Testis (tissue), 2 donors: ENCODE results near the gene COMTD1.

Source experiments
- POLR2A ChIP-seq: fragments of 450-650 bp; IDR thresholded peaks from one replicate; pipeline ENCODE4 v1.6.1; 2017; ENCODE audit warnings: antibody characterized with exemption, mild to moderate bottlenecking, moderate library complexity
- TF ChIP-seq, protein P1 (sequence below), 3 experiments: fragments of 450-650 bp in 2 of 3; fragments of 200-600 bp in 1 of 3; sonication (generic) in 1 of 3; IDR thresholded peaks; one replicate each; pipeline ENCODE4 v1.5.1; 2016 to 2019; ENCODE audit warnings: antibody characterized with exemption in 3 of 3, mild to moderate bottlenecking in 2 of 3, moderate library complexity in 1 of 3

DNA sequence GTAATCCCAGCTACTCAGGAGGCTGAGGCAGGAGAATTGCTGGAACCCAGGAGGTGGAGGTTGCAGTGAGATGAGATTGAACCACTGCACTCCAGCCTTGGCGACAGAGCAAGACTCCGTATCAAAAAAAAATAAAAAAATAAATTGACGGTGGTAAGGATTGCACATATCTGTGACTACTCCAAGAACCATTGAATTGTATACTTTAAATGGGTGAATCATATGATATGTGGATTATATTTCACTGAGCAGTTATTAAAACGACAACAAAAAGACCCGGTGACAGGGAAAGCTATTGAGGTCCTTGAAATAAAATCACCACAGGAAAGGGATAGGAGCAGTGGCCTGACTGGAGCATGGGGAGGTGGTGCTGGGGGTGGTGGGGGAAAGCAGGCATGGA lies 31.2 kb upstream of the COMTD1 start:
- TF ChIP-seq, protein P1, sequence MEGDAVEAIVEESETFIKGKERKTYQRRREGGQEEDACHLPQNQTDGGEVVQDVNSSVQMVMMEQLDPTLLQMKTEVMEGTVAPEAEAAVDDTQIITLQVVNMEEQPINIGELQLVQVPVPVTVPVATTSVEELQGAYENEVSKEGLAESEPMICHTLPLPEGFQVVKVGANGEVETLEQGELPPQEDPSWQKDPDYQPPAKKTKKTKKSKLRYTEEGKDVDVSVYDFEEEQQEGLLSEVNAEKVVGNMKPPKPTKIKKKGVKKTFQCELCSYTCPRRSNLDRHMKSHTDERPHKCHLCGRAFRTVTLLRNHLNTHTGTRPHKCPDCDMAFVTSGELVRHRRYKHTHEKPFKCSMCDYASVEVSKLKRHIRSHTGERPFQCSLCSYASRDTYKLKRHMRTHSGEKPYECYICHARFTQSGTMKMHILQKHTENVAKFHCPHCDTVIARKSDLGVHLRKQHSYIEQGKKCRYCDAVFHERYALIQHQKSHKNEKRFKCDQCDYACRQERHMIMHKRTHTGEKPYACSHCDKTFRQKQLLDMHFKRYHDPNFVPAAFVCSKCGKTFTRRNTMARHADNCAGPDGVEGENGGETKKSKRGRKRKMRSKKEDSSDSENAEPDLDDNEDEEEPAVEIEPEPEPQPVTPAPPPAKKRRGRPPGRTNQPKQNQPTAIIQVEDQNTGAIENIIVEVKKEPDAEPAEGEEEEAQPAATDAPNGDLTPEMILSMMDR (IDR thresholded peaks at IDR 0.05) = no peak
- TF ChIP-seq POLR2A = no peak
